Liver (tissue), 9 donors: Measurements from ENCODE around the gene NTNG2. TPM values are rescaled to one million over a fixed set of nuclear protein-coding genes. Genes with fewer than 3 reads are reported as not detected.

Experiments
- DNase-seq: peaks from one replicate; pipeline ENCODE4 v3.0.0-alpha.2; 2017; ENCODE audit warnings: low spot score
- H3K27ac ChIP-seq, 2 donors: one replicate each; pipeline ENCODE4 v1.7.0; 2013; ENCODE audit warnings: inconsistent platforms in 2 of 2, low read length in 2 of 2, control low read depth in 1 of 2, low read depth in 1 of 2, mild to moderate bottlenecking in 1 of 2
- H3K27me3 ChIP-seq, 4 donors: one replicate each; pipeline versions ENCODE4 v1.6.1 to v1.7.0; 2013; ENCODE audit warnings: low read length in 3 of 4, inconsistent platforms in 1 of 4, mild to moderate bottlenecking in 1 of 4, moderate library complexity in 1 of 4; ENCODE audit not compliant: control insufficient read depth in 4 of 4, insufficient read depth in 4 of 4
- H3K36me3 ChIP-seq, 4 donors: one replicate each; pipeline versions ENCODE4 v1.6.1 to v1.7.0; 2013; ENCODE audit warnings: low read length in 3 of 4, mild to moderate bottlenecking in 3 of 4, low read depth in 1 of 4, moderate library complexity in 1 of 4; ENCODE audit not compliant: control insufficient read depth in 4 of 4, insufficient read depth in 3 of 4
- H3K4me1 ChIP-seq, 4 donors: one replicate each; pipeline versions ENCODE4 v1.6.1 to v1.7.0; 2013; ENCODE audit warnings: low read length in 3 of 4, mild to moderate bottlenecking in 3 of 4, moderate library complexity in 1 of 4; ENCODE audit not compliant: control insufficient read depth in 4 of 4, insufficient read depth in 4 of 4
- H3K4me3 ChIP-seq, 3 donors: one replicate each; pipeline versions ENCODE4 v1.6.1 to v1.7.0; 2013; ENCODE audit warnings: low read length in 3 of 3, control low read depth in 1 of 3, low read depth in 1 of 3, mild to moderate bottlenecking in 1 of 3
- H3K9ac ChIP-seq, 2 donors: one replicate each; pipeline ENCODE4 v1.7.0; 2013; ENCODE audit warnings: low read length in 2 of 2, mild to moderate bottlenecking in 2 of 2, moderate library complexity in 2 of 2, control low read depth in 1 of 2, low read depth in 1 of 2
- H3K9me3 ChIP-seq, 4 donors: one replicate each; pipeline versions ENCODE4 v1.6.1 to v1.7.0; 2013; ENCODE audit warnings: low read length in 3 of 4; ENCODE audit not compliant: control insufficient read depth in 4 of 4
- ATF3 ChIP-seq: IDR thresholded peaks from 2 replicates; pipeline ENCODE4 v1.6.1; 2016; ENCODE audit warnings: antibody characterized with exemption
- CTCF ChIP-seq: fragments of 150-350 bp; IDR thresholded peaks from 2 replicates; pipeline ENCODE4 v1.5.1; 2017; ENCODE audit warnings: improper control_type of control experiment, low read depth, low read length; ENCODE audit not compliant: missing input control
- EGR1 ChIP-seq, 2 donors: IDR thresholded peaks; 2 replicates each; pipeline ENCODE4 v1.6.1; 2016 to 2018; ENCODE audit warnings: antibody characterized with exemption in 2 of 2, low read depth in 2 of 2
- FOXA1 ChIP-seq: IDR thresholded peaks from 2 replicates; pipeline ENCODE4 v1.6.1; 2016; ENCODE audit warnings: antibody characterized with exemption
- FOXA2 ChIP-seq: IDR thresholded peaks from 2 replicates; pipeline ENCODE4 v1.6.1; 2016; ENCODE audit warnings: antibody characterized with exemption
- GABPA ChIP-seq, 2 donors: IDR thresholded peaks in 1 of 2; conservative IDR thresholded peaks in 1 of 2; 2 replicates each; pipeline ENCODE4 v1.6.1; 2016; ENCODE audit warnings: antibody characterized with exemption in 2 of 2, mild to moderate bottlenecking in 1 of 2, moderate library complexity in 1 of 2
- HNF4A ChIP-seq, 2 donors: conservative IDR thresholded peaks; 2 replicates each; pipeline ENCODE4 v1.6.1; 2016; ENCODE audit warnings: antibody characterized with exemption in 2 of 2, mild to moderate bottlenecking in 2 of 2
- HNF4G ChIP-seq: IDR thresholded peaks from 2 replicates; pipeline ENCODE4 v1.6.1; 2016; ENCODE audit warnings: antibody characterized with exemption
- JUND ChIP-seq, 2 donors: IDR thresholded peaks; 2 replicates each; pipeline ENCODE4 v1.6.1; 2016; ENCODE audit warnings: antibody characterized with exemption in 2 of 2
- MAX ChIP-seq: IDR thresholded peaks from 2 replicates; pipeline ENCODE4 v1.6.1; 2016; ENCODE audit warnings: antibody characterized with exemption
- NR2F2 ChIP-seq: IDR thresholded peaks from 2 replicates; pipeline ENCODE4 v1.6.1; 2016; ENCODE audit warnings: antibody characterized with exemption
- RAD21 ChIP-seq, 2 donors: IDR thresholded peaks; 2 replicates each; pipeline ENCODE4 v1.6.1; 2016; ENCODE audit warnings: antibody characterized with exemption in 2 of 2, mild to moderate bottlenecking in 2 of 2
- REST ChIP-seq: IDR thresholded peaks from 2 replicates; pipeline ENCODE4 v1.6.1; 2016; ENCODE audit warnings: antibody characterized with exemption, mild to moderate bottlenecking
- RXRA ChIP-seq, 2 donors: IDR thresholded peaks; 2 replicates each; pipeline ENCODE4 v1.6.1; 2017 to 2018; ENCODE audit warnings: antibody characterized with exemption in 2 of 2, mild to moderate bottlenecking in 1 of 2
- TAF1 ChIP-seq: conservative IDR thresholded peaks from 2 replicates; pipeline ENCODE4 v1.6.1; 2016; ENCODE audit warnings: antibody characterized with exemption, mild to moderate bottlenecking
- YY1 ChIP-seq: IDR thresholded peaks from 2 replicates; pipeline ENCODE4 v1.6.1; 2016; ENCODE audit warnings: antibody characterized with exemption, mild to moderate bottlenecking
- ZBTB33 ChIP-seq: IDR thresholded peaks from 2 replicates; pipeline ENCODE4 v1.6.1; 2016; ENCODE audit warnings: antibody characterized with exemption
- WGBS: extraction: QIAGEN DNeasy Blood & Tissue Kit; methylation state at CpG from one replicate; pipeline ENCODE4 v1.1.7; 2013; 5-methylcytosine and 5-hydroxymethylcytosine counted together
- polyA plus RNA-seq, 2 donors: library from polyadenylated mRNA; stranded (reverse) in 1 of 2; unstranded in 1 of 2; fragments of 200-250 nt in 1 of 2; fragments of >200 nt in 1 of 2; fragmentation: Nextera tagmentation in 1 of 2; extraction: Ambion mirVana in 1 of 2; gene quantifications; one replicate each; pipeline versions ENCODE4 v1.2.1 to v1.2.3, GENCODE V29; 2013 to 2015
- total RNA-seq, 2 donors: library from RNA; depleted of rRNA; stranded (reverse); fragments of >200 nt; gene quantifications; one replicate each; pipeline ENCODE4 v1.2.3, GENCODE V29; 2014
- donor health status: healthy.
- donor health status: healthy.
- donor health status: healthy.
- donor health status: healthy.
- donor health status: healthy.

The NTNG2 gene
- total and polyA plus RNA-seq, 4 donors = 0.12 to 0.42 (median 0.28) TPM; not detected in 1

- TF ChIP-seq GABPA (IDR thresholded peaks at IDR 0.05 in 1 of 2, conservative IDR thresholded peaks at IDR 0.05 in 1 of 2) = no peak
Measured at GRCh38 chr9:132116583-132116982, 45.3 kb upstream of the NTNG2 start (continued).

- no peak overlapping the region for H3K4me3 ChIP-seq
- peaks cover 0 to 2% (median under 1%) of the 10 kb centered on the region in 4 donors for H3K27me3 ChIP-seq
- DNase-seq = no peak
- H3K4me1 ChIP-seq = no peaks in the 10 kb centered on the region
- WGBS = 67% methylated on average over 3 of the region's 3 CpGs
- no peaks in the 10 kb centered on the region for H3K9me3 ChIP-seq
- TF ChIP-seq GABPA (IDR thresholded peaks at IDR 0.05 in 1 of 2, conservative IDR thresholded peaks at IDR 0.05 in 1 of 2) (no peak), JUND (IDR thresholded peaks at IDR 0.05) (no peak)
- H3K9ac ChIP-seq = no peak overlapping the region
- no peak overlapping the region for H3K27ac ChIP-seq
- H3K36me3 ChIP-seq = no peaks in the 10 kb centered on the region
Measured at GRCh38 chr9:132117694-132118093, 44.2 kb upstream of the NTNG2 start.

- TF ChIP-seq EGR1 (IDR thresholded peaks at IDR 0.05; ENCODE audit: low read depth in 2 of 2) (no peak), NR2F2 (no peak), GABPA (IDR thresholded peaks at IDR 0.05 in 1 of 2, conservative IDR thresholded peaks at IDR 0.05 in 1 of 2) (no peak), TAF1 (no peak), JUND (IDR thresholded peaks at IDR 0.05) (no peak), REST (no peak), CTCF (no peak), YY1 (no peak), FOXA2 (no peak), RXRA (IDR thresholded peaks at IDR 0.05) (no peak), ZBTB33 (no peak), HNF4G (no peak), FOXA1 (no peak), RAD21 (IDR thresholded peaks at IDR 0.05) (no peak), HNF4A (conservative IDR thresholded peaks at IDR 0.05) (no peak), ATF3 (no peak), MAX (no peak)
- 88% methylated on average over 2 of the region's 2 CpGs for WGBS
Measured at GRCh38 chr9:132121021-132121420, 40.8 kb upstream of the NTNG2 start.

More at GRCh38 chr9:132121021-132121420, 40.8 kb upstream of the NTNG2 start:
- Histone ChIP-seq H3K4me3 (no peak overlapping the region), H3K9me3 (no peaks in the 10 kb centered on the region), H3K27me3 (peaks cover 0 to 6% (median 1%) of the 10 kb centered on the region in 4 donors), H3K27ac (no peak overlapping the region), H3K36me3 (no peaks in the 10 kb centered on the region), H3K9ac (no peak overlapping the region), H3K4me1 (no peaks in the 10 kb centered on the region)
- no peak for DNase-seq
